Heart left ventricle (tissue), 13 donors: Measurements from ENCODE around the gene ADAMTSL2.

ENCODE experiments used
- CTCF ChIP-seq, 12 donors: fragments of 200-600 bp; sonication (generic) in 4 of 12; IDR thresholded peaks; one replicate each; pipeline versions ENCODE4 v1.5.0 to v1.8.0; 2018 to 2022; ENCODE audit warnings: antibody characterized with exemption in 12 of 12, mild to moderate bottlenecking in 5 of 12
- POLR2A ChIP-seq, 2 donors: fragments of 450-650 bp; IDR thresholded peaks; one replicate each; pipeline ENCODE4 v1.6.1; 2017; ENCODE audit warnings: antibody characterized with exemption in 2 of 2, mild to moderate bottlenecking in 2 of 2, moderate library complexity in 2 of 2
- donor health status: ischemic (EF 13 %, LVEDD 7.1; RV severe dilation, severe dysfunction).
- donor health status: DM: no; HTN: yes; CAD: no.
- donor health status: DM: no; HTN: no; CAD: no.
- donor health status: ischemic (EF 25% LVEDD 6.9; RV normal size, moderate dysfunction).
- donor health status: ischemic (EF 25% LVEDD 5.7; RV mildly dilated, moderate dysfunction).
- donor health status: ischemic (EF 35%, LVEDD 5.7; RV mildly dilated, moderate dysfunction).
- donor health status: nonischemic (EF 11% LVEDD 7.7; RV severe dilation, severe dysfunction).
- donor health status: DM: yes; HTN: yes; CAD: no.
- donor health status: PGD.
- donor health status: ischemic (EF 29% LVEDD 5.4; RV normal size, mild dysfunction).
- donor health status: nonischemic (EF 23%, LVEDD 6.1; RV moderate dilation, normal function).

- TF ChIP-seq POLR2A (IDR thresholded peaks at IDR 0.05) (no peak), CTCF (IDR thresholded peaks at IDR 0.05) (no peak)
Observed at GRCh38 chr9:133533857-133534256, 647 bp upstream of the ADAMTSL2 start.
